AG04450 (cell line): ENCODE results near the gene DIPK1A. TPM values are rescaled to one million over a fixed set of nuclear protein-coding genes. Genes with fewer than 3 reads are reported as not detected.

Source experiments
- CTCF ChIA-PET: fragments of 300-600, 350-600 bp; formaldehyde crosslinking; extraction: SDS; loops from one replicate; lab custom pipeline; 2022; ENCODE audit warnings: antibody characterized with exemption, inconsistent platforms; lab: Charles Lee
- POLR2A ChIA-PET: fragments of 350-600 bp; formaldehyde crosslinking; extraction: SDS; loops from one replicate; lab custom pipeline; 2021; ENCODE audit warnings: antibody characterized with exemption, inconsistent platforms; lab: Yijun Ruan, JAX
- DNase-seq: peaks from one replicate; pipeline ENCODE4 v3.0.0-alpha.2; 2011; ENCODE audit warnings: low read depth, low spot score
- H3K27ac ChIP-seq: one replicate; pipeline ENCODE4 v1.5.1; 2012; ENCODE audit warnings: low read depth, low read length, control low read depth
- H3K27me3 ChIP-seq: one replicate; pipeline ENCODE4 v1.6.0; 2012; ENCODE audit warnings: low read length; ENCODE audit not compliant: control insufficient read depth, insufficient read depth
- H3K4me3 ChIP-seq: 2 replicates; pipeline ENCODE4 v1.5.1; 2011; ENCODE audit warnings: mild to moderate bottlenecking, low read depth, low read length, control low read depth
- H3K9me3 ChIP-seq: 2 replicates; pipeline ENCODE4 v1.5.1; 2012; ENCODE audit warnings: low read length; ENCODE audit not compliant: control insufficient read depth, insufficient read depth
- CTCF ChIP-seq: IDR thresholded peaks from 2 replicates; pipeline ENCODE4 v1.5.1; 2011; ENCODE audit warnings: low read depth, low read length, control low read depth, inconsistent platforms
- polyA plus RNA-seq: library from polyadenylated mRNA; depleted of rRNA; stranded (reverse); fragments of >200 nt; gene quantifications from 2 replicates; pipeline ENCODE4 v1.2.3, GENCODE V29; 2011

DIPK1A gene
- polyA plus RNA-seq, 1 experiment = 50.8 TPM

- Histone ChIP-seq H3K27me3 (no peaks in the 10 kb centered on the region), H3K9me3 (no peaks in the 10 kb centered on the region), H3K27ac (no peak overlapping the region), H3K4me3 (no peak overlapping the region)
- TF ChIP-seq CTCF = no peak
- no peak for DNase-seq
- ChIA-PET CTCF (no interaction called here), POLR2A (no interaction called here)
Measured at GRCh38 chr1:92953491-92953890, 7.8 kb downstream of the DIPK1A start.

GRCh38 chr1:92952714-92953113 lies 8.5 kb downstream of the DIPK1A start:
- TF ChIP-seq CTCF = no peak
- Histone ChIP-seq H3K27me3 (no peaks in the 10 kb centered on the region), H3K9me3 (no peaks in the 10 kb centered on the region), H3K27ac (no peak overlapping the region), H3K4me3 (no peak overlapping the region)
- no peak for DNase-seq
- ChIA-PET POLR2A (no interaction called here), CTCF (interaction anchor here (1.0 kb wide), 1 partner anchor 93 kb away, joined by 3 read pairs; no protein-coding TSS in a partner anchor)

GRCh38 chr1:92951141-92951582 lies 10.1 kb downstream of the DIPK1A start:
- POLR2A ChIA-PET = interaction anchor here (1.0 to 2.2 kb wide), 2 partner anchors 10 to 119 kb away, joined by 3 to 12 read pairs; partner anchors contain the start of genes DIPK1A and RPL5
- peak overlapping the region; percentile 69 for H3K27ac ChIP-seq
- no peaks in the 10 kb centered on the region for H3K9me3 ChIP-seq
- no peak for DNase-seq
- TF ChIP-seq CTCF = no peak
- CTCF ChIA-PET = interaction anchor here (1.1 to 1.8 kb wide), 2 partner anchors 9 to 43 kb away, joined by 4 to 10 read pairs; no protein-coding TSS in a partner anchor
- no peak overlapping the region for H3K4me3 ChIP-seq
- no peaks in the 10 kb centered on the region for H3K27me3 ChIP-seq

- no peak for DNase-seq
- POLR2A ChIA-PET = interaction anchor here (0.5 to 2.2 kb wide), 3 partner anchors 11 to 118 kb away, joined by 3 to 12 read pairs (median 3); partner anchors contain the start of genes DIPK1A and RPL5
- CTCF ChIA-PET = interaction anchor here (1.0 to 1.8 kb wide), 3 partner anchors 10 to 44 kb away, joined by 4 to 10 read pairs (median 4); no protein-coding TSS in a partner anchor
Measured at GRCh38 chr1:92949937-92950817, 11.1 kb downstream of the DIPK1A start.

More at GRCh38 chr1:92949937-92950817, 11.1 kb downstream of the DIPK1A start:
- Histone ChIP-seq H3K27ac (no peak overlapping the region), H3K4me3 (no peak overlapping the region), H3K9me3 (no peaks in the 10 kb centered on the region), H3K27me3 (no peaks in the 10 kb centered on the region)
- no peak for TF ChIP-seq CTCF
